ENCODE data around the gene ASIC1. TPM values are rescaled to one million over a fixed set of nuclear protein-coding genes. Genes with fewer than 3 reads are reported as not detected.

ASIC1 gene
- total RNA-seq, 6 experiments from 2014 or later: 0.07 to 0.19 (median 0.15) TPM; not detected in 2

- ATAC-seq: no peak
- TF ChIP-seq POLR2A (IDR thresholded peaks at IDR 0.05) (no peak), CTCF (IDR thresholded peaks at IDR 0.05) (no peak)
- intact Hi-C loops (cut with DNase I): no loop called here
- no peak overlapping the region for H3K27ac ChIP-seq
- no peaks in the 10 kb centered on the region for H3K9me3 ChIP-seq
- no peak for DNase-seq
- H3K4me1 ChIP-seq: peaks cover 0 to 14% (median 6%) of the 10 kb centered on the region in 4 donors
- 92% methylated on average over 3 of the region's 6 CpGs for WGBS (ENCODE audit: insufficient coverage, low coverage, low lambda C conversion rate, missing lambda C conversion rate)
- H3K36me3 ChIP-seq: peaks cover 5 to 68% (median 42%) of the 10 kb centered on the region in 4 donors
- no peaks in the 10 kb centered on the region for H3K27me3 ChIP-seq
- H3K4me3 ChIP-seq: no peak overlapping the region
Observed at GRCh38 chr12:50097952-50098351, 40.6 kb downstream of the ASIC1 start.

- peaks cover 0 to 22% (median 9%) of the 10 kb centered on the region in 4 donors for H3K4me1 ChIP-seq
- intact Hi-C loops (cut with DNase I): no loop called here
- no peaks in the 10 kb centered on the region for H3K27me3 ChIP-seq
- ATAC-seq (no peak), DNase-seq (peak in 1 of 3 donors; percentile 7)
- WGBS (ENCODE audit: insufficient coverage, low coverage, low lambda C conversion rate, missing lambda C conversion rate): 85% methylated on average over 5 of the region's 5 CpGs
- no peak for TF ChIP-seq POLR2A (IDR thresholded peaks at IDR 0.05)
- no peak for TF ChIP-seq CTCF (IDR thresholded peaks at IDR 0.05)
- no peak overlapping the region for H3K27ac ChIP-seq
- no peaks in the 10 kb centered on the region for H3K9me3 ChIP-seq
- H3K4me3 ChIP-seq: no peak overlapping the region
- peaks cover 5 to 54% (median 37%) of the 10 kb centered on the region in 4 donors for H3K36me3 ChIP-seq
Observed at GRCh38 chr12:50099302-50100008, 42.1 kb downstream of the ASIC1 start.

- Histone ChIP-seq H3K27me3 (no peaks in the 10 kb centered on the region), H3K4me3 (no peak overlapping the region), H3K36me3 (peaks cover 0 to 42% (median 28%) of the 10 kb centered on the region in 4 donors), H3K4me1 (peaks cover 0 to 27% (median 12%) of the 10 kb centered on the region in 4 donors), H3K27ac (no peak overlapping the region), H3K9me3 (no peaks in the 10 kb centered on the region)
- TF ChIP-seq POLR2A (IDR thresholded peaks at IDR 0.05) (no peak), CTCF (IDR thresholded peaks at IDR 0.05) (no peak)
- ATAC-seq (no peak), DNase-seq (no peak)
- intact Hi-C loops (cut with DNase I): no loop called here
- 94% methylated on average over 2 of the region's 3 CpGs for WGBS (ENCODE audit: insufficient coverage, low coverage, low lambda C conversion rate, missing lambda C conversion rate)
Observed at GRCh38 chr12:50100561-50100960, 43.2 kb downstream of the ASIC1 start.

- peaks cover 0 to 34% (median 19%) of the 10 kb centered on the region in 4 donors for H3K36me3 ChIP-seq
- intact Hi-C loops (cut with DNase I): no loop called here
- ATAC-seq: peak; percentile 7 to 37 (median 27)
- H3K4me3 ChIP-seq: no peak overlapping the region
- no peaks in the 10 kb centered on the region for H3K9me3 ChIP-seq
- no peaks in the 10 kb centered on the region for H3K27me3 ChIP-seq
- H3K27ac ChIP-seq: peak overlapping the region in 2 of 3 donors; percentile 87 to 90
- peaks cover 0 to 37% (median 15%) of the 10 kb centered on the region in 4 donors for H3K4me1 ChIP-seq
- DNase-seq: no peak
- 30% methylated on average over 3 of the region's 3 CpGs for WGBS (ENCODE audit: insufficient coverage, low coverage, low lambda C conversion rate, missing lambda C conversion rate)
- TF ChIP-seq POLR2A (IDR thresholded peaks at IDR 0.05) (no peak), CTCF (IDR thresholded peaks at IDR 0.05) (peak; percentile 45 to 60 (median 50))
Observed at GRCh38 chr12:50101663-50102062, 44.3 kb downstream of the ASIC1 start.
